ENCODE measurements around the gene QPRT.
"Not testable (repeated sequence)": the region's sequence is repeated elsewhere in the genome, so short reads cannot be mapped to it uniquely, and the experiment has no call there.

DNA sequence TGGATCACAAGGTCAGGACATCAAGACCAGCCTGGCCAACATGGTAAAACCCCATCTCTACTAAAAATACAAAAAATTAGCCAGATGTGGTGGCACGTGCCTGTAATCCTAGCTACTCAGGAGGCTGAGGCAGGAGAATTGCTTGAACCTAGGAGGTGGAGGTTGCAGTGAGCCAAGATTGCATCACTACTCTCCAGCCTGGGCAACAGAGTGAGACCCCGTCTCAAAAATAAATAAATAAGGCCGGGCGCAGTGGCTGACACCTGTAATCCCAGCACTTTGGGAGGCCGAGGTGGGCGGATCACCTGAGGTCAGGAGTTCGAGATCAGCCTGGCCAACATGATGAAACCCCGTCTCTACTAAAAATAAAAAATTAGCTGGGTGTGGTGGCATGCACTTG is 40.2 kb upstream of the QPRT start:
- TF ChIP-seq, protein P1, sequence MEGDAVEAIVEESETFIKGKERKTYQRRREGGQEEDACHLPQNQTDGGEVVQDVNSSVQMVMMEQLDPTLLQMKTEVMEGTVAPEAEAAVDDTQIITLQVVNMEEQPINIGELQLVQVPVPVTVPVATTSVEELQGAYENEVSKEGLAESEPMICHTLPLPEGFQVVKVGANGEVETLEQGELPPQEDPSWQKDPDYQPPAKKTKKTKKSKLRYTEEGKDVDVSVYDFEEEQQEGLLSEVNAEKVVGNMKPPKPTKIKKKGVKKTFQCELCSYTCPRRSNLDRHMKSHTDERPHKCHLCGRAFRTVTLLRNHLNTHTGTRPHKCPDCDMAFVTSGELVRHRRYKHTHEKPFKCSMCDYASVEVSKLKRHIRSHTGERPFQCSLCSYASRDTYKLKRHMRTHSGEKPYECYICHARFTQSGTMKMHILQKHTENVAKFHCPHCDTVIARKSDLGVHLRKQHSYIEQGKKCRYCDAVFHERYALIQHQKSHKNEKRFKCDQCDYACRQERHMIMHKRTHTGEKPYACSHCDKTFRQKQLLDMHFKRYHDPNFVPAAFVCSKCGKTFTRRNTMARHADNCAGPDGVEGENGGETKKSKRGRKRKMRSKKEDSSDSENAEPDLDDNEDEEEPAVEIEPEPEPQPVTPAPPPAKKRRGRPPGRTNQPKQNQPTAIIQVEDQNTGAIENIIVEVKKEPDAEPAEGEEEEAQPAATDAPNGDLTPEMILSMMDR (conservative IDR thresholded peaks at IDR 0.05 in 1 of 2, IDR thresholded peaks at IDR 0.05 in 1 of 2; ENCODE audit: low read depth in 1 of 2, low read length in 2 of 2): not testable (repeated sequence)
- not testable (repeated sequence) for TF ChIP-seq EZH2 (IDR thresholded peaks at IDR 0.05; ENCODE audit: low read length, missing control alignments)
